ENCODE measurements around the gene STK33. TPM values are rescaled to one million over a fixed set of nuclear protein-coding genes. Genes with fewer than 3 reads are reported as not detected.

STK33 gene
- total RNA-seq = 1 to 10 TPM; 2.7 to 8.2 (median 5.5) TPM
- polyA plus RNA-seq = 1 to 10 TPM in 2 of 3 donors, under 1 TPM in 1; 0.30 to 1.6 (median 1.1) TPM
- long read RNA-seq, donor 1, partial matches to known transcripts = 0 of 1 reads
- long read RNA-seq, donor 1, other reads (novel, unspliced or antisense) = 1 of 1 reads
- long read RNA-seq, donor 2, partial matches to known transcripts = 0 of 3 reads
- long read RNA-seq, donor 2, other reads (novel, unspliced or antisense) = 3 of 3 reads

- no peak within 1 kb of the TSS for H3K27ac ChIP-seq
- peak; percentile 74 to 95 (median 91) for ATAC-seq
- no peaks in the 10 kb centered on the region for H3K36me3 ChIP-seq (ENCODE audit: insufficient read depth in 1 of 2, low read depth in 1 of 2)
- peak within 1 kb of the TSS; percentile 70 for H3K4me3 ChIP-seq
- H3K9me3 ChIP-seq = no peaks in the 10 kb centered on the region
- WGBS, 3 donors = 4 to 5% (median 5%) methylated on average over 53 to 55 of the region's 55 CpGs
- H3K27me3 ChIP-seq (ENCODE audit: insufficient read depth in 3 of 3, low read length in 2 of 3) = peaks cover 0 to 29% (median 7%) of the 10 kb centered on the region in 3 donors
- no peak for TF ChIP-seq CTCF (IDR thresholded peaks at IDR 0.05)
- peak; percentile 41 to 62 for DNase-seq
- peaks cover 3% of the 10 kb centered on the region for H3K4me1 ChIP-seq
- intact Hi-C loops (cut with DNase I) = no loop called here
These were observed at the start of gene STK33 for GRCh38 chr11:8593935-8594909. STK33 (minus strand) TSS chr11:8594228; CDS start chr11:8474905, 119,323 bp downstream.

GRCh38 chr11:8642196-8642841 lies 48.3 kb upstream of the STK33 start:
- intact Hi-C loops (cut with DNase I) = no loop called here
- no peak for DNase-seq
- WGBS, 3 donors = 80 to 82% (median 81%) methylated on average over 5 of the region's 5 CpGs

GRCh38 chr11:8641332-8641731 lies 47.3 kb upstream of the STK33 start:
- Histone ChIP-seq H3K4me1 (no peaks in the 10 kb centered on the region), H3K36me3 (ENCODE audit: insufficient read depth in 1 of 2, low read depth in 1 of 2) (peaks cover 22 to 86% of the 10 kb centered on the region in 2 donors), H3K9me3 (no peaks in the 10 kb centered on the region), H3K27ac (no peak overlapping the region), H3K4me3 (no peak overlapping the region), H3K27me3 (ENCODE audit: insufficient read depth in 3 of 3, low read length in 2 of 3) (no peaks in the 10 kb centered on the region)
- intact Hi-C loops (cut with DNase I) = no loop called here
- 96 to 97% (median 97%) methylated on average over 2 of the region's 2 CpGs for WGBS, 3 donors
- ATAC-seq (no peak), DNase-seq (no peak)
- no peak for TF ChIP-seq CTCF (IDR thresholded peaks at IDR 0.05)

More at GRCh38 chr11:8642196-8642841, 48.3 kb upstream of the STK33 start:
- peaks cover 27 to 86% of the 10 kb centered on the region in 2 donors for H3K36me3 ChIP-seq (ENCODE audit: insufficient read depth in 1 of 2, low read depth in 1 of 2)
- H3K4me1 ChIP-seq = no peaks in the 10 kb centered on the region
- no peak for TF ChIP-seq CTCF (IDR thresholded peaks at IDR 0.05)
- no peaks in the 10 kb centered on the region for H3K27me3 ChIP-seq (ENCODE audit: insufficient read depth in 3 of 3, low read length in 2 of 3)
- H3K9me3 ChIP-seq = no peaks in the 10 kb centered on the region
- ATAC-seq = no peak
- no peak overlapping the region for H3K27ac ChIP-seq
- no peak overlapping the region for H3K4me3 ChIP-seq

- H3K27ac ChIP-seq = no peak overlapping the region
- no peaks in the 10 kb centered on the region for H3K9me3 ChIP-seq
- peaks cover 15 to 85% of the 10 kb centered on the region in 2 donors for H3K36me3 ChIP-seq (ENCODE audit: insufficient read depth in 1 of 2, low read depth in 1 of 2)
- H3K4me1 ChIP-seq = no peaks in the 10 kb centered on the region
- intact Hi-C loops (cut with DNase I) = no loop called here
- no peaks in the 10 kb centered on the region for H3K27me3 ChIP-seq (ENCODE audit: insufficient read depth in 3 of 3, low read length in 2 of 3)
- no peak overlapping the region for H3K4me3 ChIP-seq
- TF ChIP-seq CTCF (IDR thresholded peaks at IDR 0.05) = no peak
- DNase-seq (no peak), ATAC-seq (no peak)
- 41 to 42% (median 42%) methylated on average over 5 of the region's 5 CpGs for WGBS, 3 donors
These were observed 46.4 kb upstream of the STK33 start for GRCh38 chr11:8640267-8640906.
